Measurements from ENCODE around the gene NOVA1.

Gene NOVA1

DNA sequence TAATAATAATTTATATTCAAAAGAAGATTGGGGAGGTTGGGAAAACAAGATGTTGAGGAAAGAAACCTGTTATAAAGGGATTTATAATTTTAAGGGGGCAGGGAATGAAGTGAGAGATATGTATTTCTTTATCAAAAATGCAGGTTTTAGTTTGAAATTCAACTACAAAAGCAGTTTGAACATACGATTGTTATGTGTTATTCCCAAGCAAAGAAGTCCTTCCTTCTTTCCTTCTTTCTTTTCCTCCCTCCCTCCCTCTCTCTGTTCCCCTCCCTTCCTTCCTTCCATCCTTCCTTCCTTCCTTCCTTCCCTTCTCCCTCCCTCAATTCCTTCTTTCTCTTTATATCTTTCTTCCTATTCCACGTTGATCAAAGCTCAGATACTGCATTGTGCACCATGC lies 173.3 kb downstream of the NOVA1 start:
- TF ChIP-seq, protein P1, sequence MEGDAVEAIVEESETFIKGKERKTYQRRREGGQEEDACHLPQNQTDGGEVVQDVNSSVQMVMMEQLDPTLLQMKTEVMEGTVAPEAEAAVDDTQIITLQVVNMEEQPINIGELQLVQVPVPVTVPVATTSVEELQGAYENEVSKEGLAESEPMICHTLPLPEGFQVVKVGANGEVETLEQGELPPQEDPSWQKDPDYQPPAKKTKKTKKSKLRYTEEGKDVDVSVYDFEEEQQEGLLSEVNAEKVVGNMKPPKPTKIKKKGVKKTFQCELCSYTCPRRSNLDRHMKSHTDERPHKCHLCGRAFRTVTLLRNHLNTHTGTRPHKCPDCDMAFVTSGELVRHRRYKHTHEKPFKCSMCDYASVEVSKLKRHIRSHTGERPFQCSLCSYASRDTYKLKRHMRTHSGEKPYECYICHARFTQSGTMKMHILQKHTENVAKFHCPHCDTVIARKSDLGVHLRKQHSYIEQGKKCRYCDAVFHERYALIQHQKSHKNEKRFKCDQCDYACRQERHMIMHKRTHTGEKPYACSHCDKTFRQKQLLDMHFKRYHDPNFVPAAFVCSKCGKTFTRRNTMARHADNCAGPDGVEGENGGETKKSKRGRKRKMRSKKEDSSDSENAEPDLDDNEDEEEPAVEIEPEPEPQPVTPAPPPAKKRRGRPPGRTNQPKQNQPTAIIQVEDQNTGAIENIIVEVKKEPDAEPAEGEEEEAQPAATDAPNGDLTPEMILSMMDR (IDR thresholded peaks at IDR 0.05; ENCODE audit: insufficient read depth, missing control alignments): no peak
- FAIRE-seq (no peak), DNase-seq (ENCODE audit: insufficient read length, low spot score) (no peak)

DNA sequence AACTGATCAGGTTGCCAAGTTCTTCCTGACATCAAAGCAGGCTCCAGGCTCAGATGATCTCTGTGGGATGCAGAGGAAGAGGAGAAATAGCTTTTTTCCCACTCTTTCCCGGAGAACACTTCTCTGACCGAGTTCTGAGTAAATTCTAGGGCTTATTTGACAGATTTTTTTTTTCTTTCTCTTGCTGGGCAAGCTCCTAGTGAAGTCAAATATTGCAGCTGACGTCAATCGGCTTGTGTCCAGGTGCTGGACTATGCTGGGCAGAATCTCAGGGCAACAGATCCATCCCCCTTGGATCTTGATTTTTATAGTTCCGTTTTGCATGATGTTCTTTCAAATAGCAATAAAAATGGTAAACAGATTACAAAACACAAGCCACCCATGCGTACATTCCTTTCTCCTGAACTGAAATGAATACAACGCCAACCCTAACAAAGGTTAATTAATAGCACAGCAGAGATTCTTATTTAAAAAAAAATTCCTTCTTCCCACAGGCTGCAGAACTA lies 182.2 kb downstream of the NOVA1 start:
- FAIRE-seq: no peak
- DNase-seq (ENCODE audit: insufficient read length, low spot score): no peak
- TF ChIP-seq, protein P1 (IDR thresholded peaks at IDR 0.05; ENCODE audit: insufficient read depth, missing control alignments): no peak

DNA sequence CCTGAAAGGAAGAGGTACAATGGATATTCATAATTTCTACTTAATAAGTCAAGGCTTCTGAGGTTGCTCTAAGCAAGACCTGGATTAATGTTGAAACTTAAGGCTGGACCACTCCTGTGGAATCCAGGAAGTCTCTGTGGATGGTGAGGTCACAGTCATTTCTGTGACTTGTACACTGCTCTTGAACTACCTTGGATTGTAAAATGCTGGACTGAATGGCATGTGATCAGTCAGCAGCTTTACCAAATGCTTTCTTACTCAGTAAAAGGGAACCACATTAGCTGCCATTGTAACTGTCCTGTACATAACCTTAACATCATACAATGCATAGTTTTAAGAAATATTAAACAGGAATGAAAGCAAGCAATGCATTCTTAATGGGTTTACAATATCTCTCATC lies 182.9 kb downstream of the NOVA1 start:
- FAIRE-seq: no peak
- TF ChIP-seq, protein P1 (IDR thresholded peaks at IDR 0.05; ENCODE audit: insufficient read depth, missing control alignments): no peak
- DNase-seq (ENCODE audit: insufficient read length, low spot score): no peak

DNA sequence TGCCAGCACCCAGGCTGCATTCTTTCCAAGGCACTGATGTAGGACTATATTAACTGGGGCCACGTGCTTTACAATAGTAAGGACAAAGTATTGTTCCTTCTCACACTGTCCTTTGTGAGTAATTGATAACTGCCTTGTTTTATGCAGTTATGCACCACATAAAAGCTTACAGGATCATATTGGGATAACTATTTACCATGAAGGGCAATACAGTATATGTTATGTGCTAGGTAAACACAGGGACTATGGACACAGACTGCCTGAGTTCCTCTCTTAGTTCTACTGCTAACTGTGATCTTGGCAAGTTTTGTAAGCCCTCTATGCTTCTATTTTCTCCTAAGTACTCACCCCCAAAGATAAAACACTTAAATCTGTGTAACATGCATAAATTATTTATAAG lies 183.7 kb downstream of the NOVA1 start:
- TF ChIP-seq, protein P1 (IDR thresholded peaks at IDR 0.05; ENCODE audit: insufficient read depth, missing control alignments): no peak
- DNase-seq (ENCODE audit: insufficient read length, low spot score): no peak
- no peak for FAIRE-seq

DNA sequence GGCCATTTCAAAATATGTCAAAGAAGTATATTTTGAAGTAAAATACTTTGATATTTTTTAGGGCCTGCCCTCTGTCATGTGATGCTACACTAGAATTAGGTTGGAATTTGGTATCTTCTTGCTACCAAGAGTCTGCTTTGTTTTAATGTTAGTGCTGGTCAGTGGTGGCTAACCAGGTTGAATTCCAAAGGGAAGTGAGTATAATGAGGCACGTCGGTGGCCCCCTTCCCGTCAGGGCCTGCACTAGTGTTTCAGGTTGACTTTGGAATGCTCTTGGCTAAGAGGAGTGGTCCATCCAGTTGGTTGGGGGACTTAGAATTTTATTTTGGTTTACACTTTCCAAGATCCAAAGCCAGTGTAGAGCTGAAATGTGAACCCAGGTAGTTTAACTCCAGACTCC lies 185.4 kb downstream of the NOVA1 start:
- TF ChIP-seq, protein P1 (IDR thresholded peaks at IDR 0.05; ENCODE audit: insufficient read depth, missing control alignments): no peak
- DNase-seq (ENCODE audit: insufficient read length, low spot score) (no peak), FAIRE-seq (no peak)

DNA sequence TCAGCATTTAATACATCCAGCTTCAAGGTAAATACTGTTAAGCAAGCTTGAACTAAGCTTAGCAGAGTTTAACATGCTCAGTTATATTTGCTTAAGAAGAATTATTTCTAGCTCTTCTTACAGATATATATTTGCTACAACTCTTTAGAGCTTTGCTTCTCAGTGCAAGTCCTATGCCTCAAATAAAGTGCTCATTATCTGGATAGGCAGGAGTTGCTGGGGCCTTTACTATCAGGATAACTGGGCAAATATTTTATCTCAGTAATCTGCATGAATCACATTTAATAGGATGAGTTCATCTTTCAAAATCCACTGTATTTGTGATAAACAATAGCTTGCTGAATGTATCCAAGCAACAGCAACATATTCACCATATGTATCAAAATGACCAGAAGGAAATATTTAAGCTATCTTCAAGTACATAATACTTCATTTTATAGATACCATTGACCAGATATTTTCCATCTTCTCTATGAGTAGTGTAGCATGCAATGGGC lies 187.6 kb downstream of the NOVA1 start:
- FAIRE-seq: no peak
- TF ChIP-seq, protein P1 (IDR thresholded peaks at IDR 0.05; ENCODE audit: insufficient read depth, missing control alignments): no peak
- DNase-seq (ENCODE audit: insufficient read length, low spot score): no peak

DNA sequence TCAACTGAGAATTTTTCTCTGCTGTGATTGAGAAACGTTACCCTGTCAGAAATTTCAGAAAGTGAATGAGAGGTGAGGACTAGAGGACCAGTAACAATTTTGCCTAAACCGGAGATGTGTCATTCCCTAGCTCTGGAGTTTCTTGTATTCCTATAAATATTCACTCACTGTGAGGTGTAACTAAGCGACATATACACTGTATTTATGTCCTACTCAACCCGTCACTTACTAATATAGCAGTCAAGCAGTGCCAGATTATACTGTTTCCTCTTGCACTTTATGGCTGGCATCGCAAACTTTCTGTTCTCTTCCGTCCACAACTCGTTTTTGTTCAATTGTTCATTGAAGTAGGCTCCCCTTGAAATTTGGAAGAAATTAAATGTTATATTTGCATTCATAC lies 192.9 kb downstream of the NOVA1 start:
- TF ChIP-seq, protein P1 (IDR thresholded peaks at IDR 0.05; ENCODE audit: insufficient read depth, missing control alignments): no peak
- DNase-seq (ENCODE audit: insufficient read length, low spot score) (no peak), FAIRE-seq (no peak)
